Urinary bladder (tissue), 4 donors: ENCODE results near the gene GORASP1. TPM values are rescaled to one million over a fixed set of nuclear protein-coding genes. Genes with fewer than 3 reads are reported as not detected.

Experiments used
- DNase-seq: peaks from one replicate; pipeline ENCODE4 v3.0.0-alpha.2; 2015; ENCODE audit errors: extremely low spot score
- H3K27ac ChIP-seq: one replicate; pipeline ENCODE4 v1.5.1; 2013; ENCODE audit warnings: low read depth, mild to moderate bottlenecking, moderate library complexity
- H3K36me3 ChIP-seq: one replicate; pipeline ENCODE4 v1.6.1; 2013; ENCODE audit warnings: mild to moderate bottlenecking, moderate library complexity; ENCODE audit not compliant: insufficient read depth
- H3K4me1 ChIP-seq: one replicate; pipeline ENCODE4 v1.6.1; 2013; ENCODE audit warnings: mild to moderate bottlenecking, moderate library complexity; ENCODE audit not compliant: insufficient read depth
- H3K4me3 ChIP-seq: one replicate; pipeline ENCODE4 v1.5.1; 2013; ENCODE audit warnings: low read depth, low read length
- WGBS: extraction: QIAGEN DNeasy Blood & Tissue Kit; methylation state at CpG from one replicate; pipeline ENCODE4 v1.1.7; 2013; 5-methylcytosine and 5-hydroxymethylcytosine counted together
- polyA plus RNA-seq: library from polyadenylated mRNA; stranded (reverse); fragments of 200-250 nt; gene quantifications from one replicate; pipeline ENCODE4 v1.2.3, GENCODE V29; 2013
- total RNA-seq: library from RNA; depleted of rRNA; stranded (reverse); fragments of >200 nt; gene quantifications from one replicate; pipeline ENCODE4 v1.2.3, GENCODE V29; 2014
- donor health status: healthy with polysubstance abuse.
- donor health status: healthy.

The GORASP1 gene
- total and polyA plus RNA-seq, 2 donors = 28.2 to 61.6 TPM

- DNase-seq = no peak
- no peaks in the 10 kb centered on the region for H3K36me3 ChIP-seq
- peak overlapping the region; percentile 89 for H3K4me3 ChIP-seq
- 21% methylated on average over 2 of the region's 2 CpGs for WGBS
- H3K27ac ChIP-seq = no peak overlapping the region
- peaks cover 2% of the 10 kb centered on the region for H3K4me1 ChIP-seq
Observed at GRCh38 chr3:39108200-39108710, 828 bp upstream of the GORASP1 start.

- WGBS = under 1% methylated on average over 55 of the region's 55 CpGs
- H3K4me3 ChIP-seq = peak overlapping the region; percentile 89
- no peaks in the 10 kb centered on the region for H3K36me3 ChIP-seq
- peaks cover 2% of the 10 kb centered on the region for H3K4me1 ChIP-seq
- peak overlapping the region; percentile 93 for H3K27ac ChIP-seq
- DNase-seq = no peak
Observed at GRCh38 chr3:39106851-39107387, 508 bp downstream of the GORASP1 start.

- WGBS = 5% methylated on average over 16 of the region's 16 CpGs
- Histone ChIP-seq H3K4me1 (peaks cover 2% of the 10 kb centered on the region), H3K36me3 (no peaks in the 10 kb centered on the region), H3K4me3 (peak overlapping the region; percentile 89), H3K27ac (no peak overlapping the region)
- no peak for DNase-seq
Observed at GRCh38 chr3:39106281-39106811, 1.1 kb downstream of the GORASP1 start.

DNA sequence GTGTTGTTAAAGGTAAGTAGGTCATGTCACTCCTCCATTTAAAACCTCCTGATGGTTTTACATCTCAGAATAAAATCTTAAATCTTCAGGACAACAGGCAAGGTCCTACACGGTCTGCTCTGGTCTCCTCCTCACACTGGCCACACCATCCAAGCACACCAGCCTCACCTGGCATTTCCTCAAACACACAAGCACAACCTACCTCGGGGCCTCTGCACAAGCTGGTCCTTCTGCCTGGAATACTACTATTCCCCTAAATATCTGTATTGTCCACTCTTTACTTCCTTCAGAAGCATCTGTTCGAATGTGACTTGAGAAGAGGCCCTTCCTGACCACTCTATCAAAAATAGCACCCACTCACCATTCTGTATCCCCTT lies 1.8 kb downstream of the GORASP1 start:
- WGBS = 82% methylated on average over 3 of the region's 3 CpGs
- Histone ChIP-seq H3K27ac (no peak overlapping the region), H3K4me1 (peaks cover 2% of the 10 kb centered on the region), H3K4me3 (no peak overlapping the region), H3K36me3 (no peaks in the 10 kb centered on the region)
- no peak for DNase-seq

GRCh38 chr3:39104961-39105686 lies 2.3 kb downstream of the GORASP1 start:
- Histone ChIP-seq H3K27ac (no peak overlapping the region), H3K4me3 (no peak overlapping the region), H3K36me3 (peaks cover under 1% of the 10 kb centered on the region), H3K4me1 (peaks cover 2% of the 10 kb centered on the region)
- no peak for DNase-seq
- 85% methylated on average over 7 of the region's 7 CpGs for WGBS

- no peak for DNase-seq
- WGBS = 79% methylated on average over 6 of the region's 6 CpGs
- peaks cover 2% of the 10 kb centered on the region for H3K4me1 ChIP-seq
- H3K36me3 ChIP-seq = peaks cover 3% of the 10 kb centered on the region
- no peak overlapping the region for H3K27ac ChIP-seq
- no peak overlapping the region for H3K4me3 ChIP-seq
Observed at GRCh38 chr3:39103791-39104552, 3.5 kb downstream of the GORASP1 start.

- H3K36me3 ChIP-seq = peaks cover 3% of the 10 kb centered on the region
- DNase-seq = no peak
- H3K27ac ChIP-seq = no peak overlapping the region
- H3K4me1 ChIP-seq = peaks cover 2% of the 10 kb centered on the region
- 78% methylated on average over 4 of the region's 4 CpGs for WGBS
- no peak overlapping the region for H3K4me3 ChIP-seq
Observed at GRCh38 chr3:39103324-39103693, 4.1 kb downstream of the GORASP1 start.

- WGBS = 94% methylated on average over 8 of the region's 8 CpGs
- no peak overlapping the region for H3K27ac ChIP-seq
- H3K4me1 ChIP-seq = peaks cover 2% of the 10 kb centered on the region
- H3K36me3 ChIP-seq = peaks cover 3% of the 10 kb centered on the region
- H3K4me3 ChIP-seq = no peak overlapping the region
- DNase-seq = no peak
Observed at GRCh38 chr3:39102504-39103323, 4.7 kb downstream of the GORASP1 start.

DNA sequence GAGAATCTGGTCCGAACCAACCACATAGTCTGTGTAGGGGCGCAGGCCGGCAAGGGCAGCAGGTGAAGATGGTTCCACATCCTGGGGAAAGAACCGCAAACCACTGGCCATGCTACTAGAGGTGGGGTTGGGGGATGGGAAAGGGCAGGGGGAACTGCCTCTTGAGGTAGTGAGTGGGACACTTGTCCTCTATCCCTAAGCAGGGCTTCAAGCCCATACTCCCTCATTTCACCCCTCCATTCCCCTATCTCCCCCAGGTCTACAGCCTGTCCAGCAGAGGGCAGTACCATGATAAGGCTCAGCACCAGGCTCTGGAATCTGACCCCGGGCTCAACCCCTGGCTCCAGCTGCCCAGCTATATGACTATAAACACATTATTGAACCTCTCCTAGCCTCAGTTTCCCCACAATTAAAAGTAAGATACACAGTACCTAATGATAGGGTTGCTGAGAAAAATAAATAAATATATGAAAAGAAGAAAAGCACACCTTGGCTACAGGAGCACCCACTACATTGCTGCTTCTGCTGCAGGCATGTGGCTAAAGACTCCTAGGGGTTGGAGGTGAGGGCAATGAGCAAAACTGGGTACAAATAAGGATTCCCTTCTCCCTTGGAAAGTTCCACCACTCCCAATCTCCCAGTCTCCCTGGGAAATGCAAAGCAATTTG lies 6.3 kb downstream of the GORASP1 start:
- H3K27ac ChIP-seq = no peak overlapping the region
- no peak overlapping the region for H3K4me3 ChIP-seq
- peaks cover 5% of the 10 kb centered on the region for H3K36me3 ChIP-seq
- DNase-seq = no peak
- H3K4me1 ChIP-seq = peaks cover 2% of the 10 kb centered on the region
- WGBS = 82% methylated on average over 5 of the region's 5 CpGs

DNA sequence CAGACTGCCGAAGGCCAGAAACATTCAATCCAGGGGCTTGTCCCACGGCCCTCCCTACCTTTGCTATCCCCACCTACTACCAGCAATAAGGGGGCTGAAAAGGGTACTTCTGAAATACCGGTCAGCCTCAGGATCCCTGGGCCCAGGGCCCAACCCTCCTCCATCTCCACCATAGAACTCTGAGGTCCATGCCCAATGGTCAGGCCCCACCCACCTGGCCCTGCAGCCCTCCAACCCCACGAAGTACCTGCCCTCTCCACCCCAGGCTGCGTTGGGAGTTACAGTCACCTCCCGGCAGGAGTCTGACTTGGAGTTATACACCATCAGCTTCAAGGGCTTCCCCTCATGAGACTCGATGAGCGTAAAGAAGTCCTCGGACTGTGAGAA lies 6.9 kb downstream of the GORASP1 start:
- Histone ChIP-seq H3K36me3 (peaks cover 5% of the 10 kb centered on the region), H3K4me3 (no peak overlapping the region), H3K4me1 (peaks cover 2% of the 10 kb centered on the region), H3K27ac (no peak overlapping the region)
- no peak for DNase-seq
- WGBS = 91% methylated on average over 9 of the region's 9 CpGs

- DNase-seq = no peak
- no peak overlapping the region for H3K27ac ChIP-seq
- H3K4me1 ChIP-seq = peaks cover 2% of the 10 kb centered on the region
- 97% methylated on average over 2 of the region's 2 CpGs for WGBS
- H3K4me3 ChIP-seq = no peak overlapping the region
- peaks cover 5% of the 10 kb centered on the region for H3K36me3 ChIP-seq
Observed at GRCh38 chr3:39099738-39100499, 7.5 kb downstream of the GORASP1 start.

- H3K27ac ChIP-seq = no peak overlapping the region
Observed at GRCh38 chr3:39099242-39099641, 8.2 kb downstream of the GORASP1 start.

More at GRCh38 chr3:39099242-39099641, 8.2 kb downstream of the GORASP1 start:
- WGBS = 93% methylated on average over 1 of the region's 1 CpG
- DNase-seq = no peak
- peaks cover 5% of the 10 kb centered on the region for H3K36me3 ChIP-seq
- no peak overlapping the region for H3K4me3 ChIP-seq
- peaks cover 2% of the 10 kb centered on the region for H3K4me1 ChIP-seq
